GM12873 (cell line): Measurements from ENCODE around the gene ZFR2.

Experiments
- CTCF ChIP-seq: IDR thresholded peaks from 2 replicates; pipeline ENCODE4 v1.5.1; 2012; ENCODE audit warnings: low read depth, mild to moderate bottlenecking, moderate library complexity, low read length, control low read depth; ENCODE audit not compliant: insufficient read depth; ENCODE audit errors: missing control alignments

Gene ZFR2

GRCh38 chr19:3790209-3790734, 78.6 kb downstream of the ZFR2 start:
- no peak for TF ChIP-seq CTCF

- TF ChIP-seq CTCF: no peak
These were observed 79.7 kb downstream of the ZFR2 start for GRCh38 chr19:3788996-3789778.

GRCh38 chr19:3785938-3786824, 82.7 kb downstream of the ZFR2 start, which contains the start of gene MATK:
Gene MATK (minus strand): TSS chr19:3786381. CDS start chr19:3785135, 1,246 bp downstream.
- TF ChIP-seq CTCF: no peak

- no peak for TF ChIP-seq CTCF
These were observed 83.3 kb downstream of the ZFR2 start for GRCh38 chr19:3785451-3785937.

GRCh38 chr19:3784607-3785450, 84.0 kb downstream of the ZFR2 start:
- TF ChIP-seq CTCF: no peak

- TF ChIP-seq CTCF: peak; percentile 45
These were observed 84.9 kb downstream of the ZFR2 start for GRCh38 chr19:3783660-3784584.
